Measurements from ENCODE around the gene FOLR1.

The FOLR1 gene

GRCh38 chr11:72228229-72228843, 36.4 kb downstream of the FOLR1 start:
- Histone ChIP-seq H4K20me1 (ENCODE audit: insufficient read depth, low read length, poor library complexity, severe bottlenecking) (peaks cover 24% of the 10 kb centered on the region), H3K4me1 (ENCODE audit: insufficient read depth, low read length, poor library complexity, severe bottlenecking) (peaks cover 25% of the 10 kb centered on the region), H3K79me2 (ENCODE audit: insufficient read depth, low read length) (peaks cover 37% of the 10 kb centered on the region), H3K9ac (ENCODE audit: low read depth, low read length, poor library complexity, severe bottlenecking) (no peak overlapping the region), H3K4me2 (ENCODE audit: low read depth, low read length, poor library complexity, severe bottlenecking) (no peak overlapping the region), H3K9me3 (ENCODE audit: insufficient read depth, low read depth, low read length) (no peaks in the 10 kb centered on the region), H3K4me3 (ENCODE audit: low read length, poor library complexity, severe bottlenecking) (no peak overlapping the region), H3K27me3 (ENCODE audit: insufficient read depth, low read length, poor library complexity, severe bottlenecking) (no peaks in the 10 kb centered on the region), H3K9me2 (replicated peaks; ENCODE audit: low read depth, low read length) (no peaks in the 10 kb centered on the region), H2AFZ (ENCODE audit: low read length) (no peak overlapping the region), H3F3A (ENCODE audit: low read depth) (no peaks in the 10 kb centered on the region), H3K36me3 (ENCODE audit: insufficient read depth, low read length) (peaks cover 51% of the 10 kb centered on the region; the same call in 1 of the 2 replicates)
- no peak for TF ChIP-seq EZH2phosphoT487 (IDR thresholded peaks at IDR 0.05; ENCODE audit: borderline replicate concordance)
- TF ChIP-seq, protein P1, sequence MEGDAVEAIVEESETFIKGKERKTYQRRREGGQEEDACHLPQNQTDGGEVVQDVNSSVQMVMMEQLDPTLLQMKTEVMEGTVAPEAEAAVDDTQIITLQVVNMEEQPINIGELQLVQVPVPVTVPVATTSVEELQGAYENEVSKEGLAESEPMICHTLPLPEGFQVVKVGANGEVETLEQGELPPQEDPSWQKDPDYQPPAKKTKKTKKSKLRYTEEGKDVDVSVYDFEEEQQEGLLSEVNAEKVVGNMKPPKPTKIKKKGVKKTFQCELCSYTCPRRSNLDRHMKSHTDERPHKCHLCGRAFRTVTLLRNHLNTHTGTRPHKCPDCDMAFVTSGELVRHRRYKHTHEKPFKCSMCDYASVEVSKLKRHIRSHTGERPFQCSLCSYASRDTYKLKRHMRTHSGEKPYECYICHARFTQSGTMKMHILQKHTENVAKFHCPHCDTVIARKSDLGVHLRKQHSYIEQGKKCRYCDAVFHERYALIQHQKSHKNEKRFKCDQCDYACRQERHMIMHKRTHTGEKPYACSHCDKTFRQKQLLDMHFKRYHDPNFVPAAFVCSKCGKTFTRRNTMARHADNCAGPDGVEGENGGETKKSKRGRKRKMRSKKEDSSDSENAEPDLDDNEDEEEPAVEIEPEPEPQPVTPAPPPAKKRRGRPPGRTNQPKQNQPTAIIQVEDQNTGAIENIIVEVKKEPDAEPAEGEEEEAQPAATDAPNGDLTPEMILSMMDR (conservative IDR thresholded peaks at IDR 0.05; ENCODE audit: low read length), result no peak

DNA sequence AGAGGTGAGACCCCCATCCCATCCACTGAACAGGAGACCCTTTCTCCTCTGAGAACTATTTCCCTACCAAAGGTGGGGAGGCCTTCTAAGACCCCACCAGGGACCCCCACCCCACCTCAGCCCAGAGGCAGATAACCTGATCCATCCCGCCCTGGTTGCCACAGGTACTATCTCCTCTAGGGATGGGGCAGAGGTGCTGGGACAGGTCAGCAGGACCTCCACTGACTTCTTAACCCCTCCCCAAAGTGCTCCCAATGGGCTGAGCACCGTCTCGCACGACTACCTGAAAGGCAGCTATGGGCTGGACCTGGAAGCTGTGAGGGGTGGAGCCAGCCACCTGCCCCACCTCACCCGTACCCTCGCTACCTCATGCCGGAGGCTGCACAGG, 36.9 kb downstream of the FOLR1 start:
- H3F3A ChIP-seq (ENCODE audit: low read depth), result no peaks in the 10 kb centered on the region
- peaks cover 37% of the 10 kb centered on the region for H3K79me2 ChIP-seq (ENCODE audit: insufficient read depth, low read length)
- H3K27me3 ChIP-seq (ENCODE audit: insufficient read depth, low read length, poor library complexity, severe bottlenecking), result no peaks in the 10 kb centered on the region
- peaks cover 56% of the 10 kb centered on the region; the same call in 1 of the 2 replicates for H3K36me3 ChIP-seq (ENCODE audit: insufficient read depth, low read length)
- H3K4me3 ChIP-seq (ENCODE audit: low read length, poor library complexity, severe bottlenecking), result no peak overlapping the region
- no peaks in the 10 kb centered on the region for H3K9me3 ChIP-seq (ENCODE audit: insufficient read depth, low read depth, low read length)
- no peaks in the 10 kb centered on the region for H3K9me2 ChIP-seq (replicated peaks; ENCODE audit: low read depth, low read length)
- H3K4me2 ChIP-seq (ENCODE audit: low read depth, low read length, poor library complexity, severe bottlenecking), result no peak overlapping the region
- peaks cover 25% of the 10 kb centered on the region for H3K4me1 ChIP-seq (ENCODE audit: insufficient read depth, low read length, poor library complexity, severe bottlenecking)
- H3K9ac ChIP-seq (ENCODE audit: low read depth, low read length, poor library complexity, severe bottlenecking), result no peak overlapping the region
- TF ChIP-seq, protein P1 (conservative IDR thresholded peaks at IDR 0.05; ENCODE audit: low read length), result no peak
- TF ChIP-seq EZH2phosphoT487 (IDR thresholded peaks at IDR 0.05; ENCODE audit: borderline replicate concordance), result no peak
- no peak overlapping the region for H2AFZ ChIP-seq (ENCODE audit: low read length)
- peaks cover 24% of the 10 kb centered on the region for H4K20me1 ChIP-seq (ENCODE audit: insufficient read depth, low read length, poor library complexity, severe bottlenecking)

DNA sequence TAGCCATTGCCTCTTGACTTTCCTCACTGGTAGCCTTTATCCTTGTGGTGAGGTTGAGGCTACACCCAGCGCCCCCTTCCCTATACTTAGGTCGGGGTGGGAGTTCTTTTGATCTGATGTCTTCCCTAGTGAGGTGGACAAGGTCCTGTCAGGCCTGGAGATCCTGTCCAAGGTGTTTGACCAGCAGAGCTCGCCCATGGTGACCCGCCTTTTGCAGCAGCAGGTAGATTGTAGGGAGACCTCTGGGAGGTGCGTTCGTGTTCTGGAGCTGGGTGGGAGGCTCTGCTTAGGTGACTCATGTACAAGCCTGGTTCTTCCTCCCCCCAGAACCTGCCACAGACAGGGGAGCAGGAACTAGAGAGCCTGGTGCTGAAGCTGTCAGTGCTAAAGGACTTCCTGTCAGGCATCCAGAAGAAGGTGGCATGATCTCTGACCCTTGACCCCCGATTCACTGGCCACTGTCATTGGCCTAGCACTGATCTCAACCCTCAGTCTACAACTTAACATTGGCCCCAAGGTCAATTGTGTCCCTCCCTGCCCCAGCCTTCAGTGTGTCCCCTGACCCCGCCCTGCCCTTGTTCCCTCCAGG, 37.5 kb downstream of the FOLR1 start:
- peaks cover 32% of the 10 kb centered on the region for H3K79me2 ChIP-seq (ENCODE audit: insufficient read depth, low read length)
- H2AFZ ChIP-seq (ENCODE audit: low read length), result no peak overlapping the region
- TF ChIP-seq, protein P1 (conservative IDR thresholded peaks at IDR 0.05; ENCODE audit: low read length), result no peak
- no peak for TF ChIP-seq EZH2phosphoT487 (IDR thresholded peaks at IDR 0.05; ENCODE audit: borderline replicate concordance)
- peaks cover 24% of the 10 kb centered on the region for H4K20me1 ChIP-seq (ENCODE audit: insufficient read depth, low read length, poor library complexity, severe bottlenecking)
- H3K9ac ChIP-seq (ENCODE audit: low read depth, low read length, poor library complexity, severe bottlenecking), result no peak overlapping the region
- H3K9me2 ChIP-seq (replicated peaks; ENCODE audit: low read depth, low read length), result no peaks in the 10 kb centered on the region
- H3F3A ChIP-seq (ENCODE audit: low read depth), result no peaks in the 10 kb centered on the region
- H3K9me3 ChIP-seq (ENCODE audit: insufficient read depth, low read depth, low read length), result no peaks in the 10 kb centered on the region
- no peaks in the 10 kb centered on the region for H3K27me3 ChIP-seq (ENCODE audit: insufficient read depth, low read length, poor library complexity, severe bottlenecking)
- peaks cover 58% of the 10 kb centered on the region; the same call in 1 of the 2 replicates for H3K36me3 ChIP-seq (ENCODE audit: insufficient read depth, low read length)
- peaks cover 20% of the 10 kb centered on the region for H3K4me1 ChIP-seq (ENCODE audit: insufficient read depth, low read length, poor library complexity, severe bottlenecking)
- no peak overlapping the region for H3K4me3 ChIP-seq (ENCODE audit: low read length, poor library complexity, severe bottlenecking)
- H3K4me2 ChIP-seq (ENCODE audit: low read depth, low read length, poor library complexity, severe bottlenecking), result no peak overlapping the region
